K562 (cell line): ENCODE measurements around the gene MPI. TPM values are rescaled to one million over a fixed set of nuclear protein-coding genes. Genes with fewer than 3 reads are reported as not detected.

Source experiments
- DIDO1 ChIP-seq: fragments of 450-650 bp; IDR thresholded peaks from 2 replicates; pipeline ENCODE4 v1.6.1; 2016; ENCODE audit warnings: low read depth, missing biosample characterization, missing genetic modification characterization
- FOXJ2 ChIP-seq: fragments of 200-800 bp; sonication (Bioruptor generic); IDR thresholded peaks from 2 replicates; pipeline ENCODE4 v1.6.1; 2016; ENCODE audit warnings: missing genetic modification characterization, missing compliant biosample characterization
- KDM4B ChIP-seq, 2 experiments: fragments of 450-650 bp in 1 of 2; sonication (generic) in 1 of 2; IDR thresholded peaks; 2 replicates each; pipeline ENCODE4 v1.6.1; 2016 to 2017; ENCODE audit warnings: borderline replicate concordance in 2 of 2, antibody characterized with exemption in 1 of 2, low read depth in 1 of 2, mild to moderate bottlenecking in 1 of 2
- KDM5B ChIP-seq: fragments of 200-600 bp; sonication (generic); IDR thresholded peaks from 2 replicates; pipeline ENCODE4 v1.6.1; 2012; ENCODE audit warnings: low read depth, mild to moderate bottlenecking, moderate library complexity, low read length, control low read depth, inconsistent platforms; ENCODE audit not compliant: insufficient replicate concordance
- PTTG1 ChIP-seq: fragments of 450-650 bp; IDR thresholded peaks from 2 replicates; pipeline ENCODE4 v1.6.1; 2016; ENCODE audit warnings: low read depth, mild to moderate bottlenecking, missing genetic modification characterization, missing compliant biosample characterization
- SNIP1 ChIP-seq: fragments of 450-650 bp; IDR thresholded peaks from 2 replicates; pipeline ENCODE4 v1.7.1; 2017; ENCODE audit warnings: low read depth, mild to moderate bottlenecking
- SRSF7 ChIP-seq: fragments of 200-400 bp; formaldehyde crosslinking; optimal IDR thresholded peaks from 2 replicates; pipeline ENCODE3; 2017; ENCODE audit warnings: mild to moderate bottlenecking, low read depth, low read length
- THRB ChIP-seq: fragments of 450-650 bp; formaldehyde crosslinking; conservative IDR thresholded peaks from 2 replicates; pipeline ENCODE4 v1.4.0; 2022; ENCODE audit warnings: mild to moderate bottlenecking, missing genetic modification characterization
- TSC22D4 ChIP-seq: fragments of 450-650 bp; IDR thresholded peaks from 2 replicates; pipeline ENCODE4 v1.6.1; 2016; ENCODE audit warnings: missing genetic modification characterization, missing biosample characterization, control low read depth
- ZBTB40 ChIP-seq, 2 experiments: fragments of 450-650 bp in 1 of 2; sonication (generic) in 1 of 2; formaldehyde crosslinking in 1 of 2; IDR thresholded peaks; 2 replicates each; pipeline versions ENCODE4 v1.7.1 to v1.9.0; 2016 to 2022; ENCODE audit warnings: inconsistent platforms in 1 of 2, mild to moderate bottlenecking in 1 of 2, missing genetic modification reagents in 1 of 2
- ZNF57 ChIP-seq: fragments of 450-650 bp; formaldehyde crosslinking; IDR thresholded peaks from 2 replicates; pipeline ENCODE4 v1.4.0; 2020; ENCODE audit warnings: mild to moderate bottlenecking, moderate library complexity
- ZNF592 ChIP-seq: fragments of 450-650 bp; IDR thresholded peaks from 2 replicates; pipeline ENCODE4 v1.6.1; 2017; ENCODE audit warnings: antibody characterized with exemption, mild to moderate bottlenecking
- ZNF77 ChIP-seq: fragments of 250-450 bp; sonication (Bioruptor Pico); IDR thresholded peaks from 2 replicates; pipeline ENCODE4 v1.5.0; 2020
- polyA plus RNA-seq, 8 experiments: library from polyadenylated mRNA; depleted of rRNA in 4 of 8; stranded (reverse) in 5 of 8; unstranded in 3 of 8; fragments of >200 nt; fragmentation: Nextera tagmentation in 2 of 8; fragmentation: Illumina TruSeq in 1 of 8; extraction: Ambion mirVana in 2 of 8; extraction: Trizol in 1 of 8; gene quantifications; 2 replicates each; pipeline versions ENCODE4 v1.2.1 to v1.2.3, GENCODE V29; 2011 to 2014; ENCODE audit warnings: inconsistent platforms in 1 of 8, missing spikeins in 1 of 8
- total RNA-seq, 7 experiments: library from RNA; depleted of rRNA in 6 of 7; stranded (reverse); fragments of >200 nt in 6 of 7; fragmentation: Illumina TruSeq in 2 of 7; extraction: Trizol in 2 of 7; gene quantifications; 2 replicates each; pipeline versions ENCODE4 v1.2.1 to v1.2.3, GENCODE V29; 2011 to 2021; ENCODE audit warnings: low replicate concordance in 1 of 7

MPI gene
- total and polyA plus RNA-seq, 9 of the 15 experiments (the other 6 are each of a cell fraction or from before 2014, with no cell fraction given): 30.7 to 105 (median 40.5) TPM

- TF ChIP-seq ZNF592 (0 out of 2 replicates have a peak, but pooled peaks have one; percentile 2), KDM4B (IDR thresholded peaks at IDR 0.05; ENCODE audit: borderline replicate concordance in 2 of 2, low read depth in 1 of 2) (no peak), SRSF7 (no peak), TSC22D4 (no peak), SNIP1 (no peak), FOXJ2 (tag) (no peak), ZNF57 (no peak), KDM5B (no peak), DIDO1 (tag) (no peak), PTTG1 (tag) (no peak), ZNF77 (CRISPR knock-in tag) (no peak), ZBTB40 (IDR thresholded peaks at IDR 0.05) (0 out of 2 replicates have a peak, but pooled peaks have one; percentile 35), ZBTB40 (CRISPR knock-in tag; IDR thresholded peaks at IDR 0.05) (no peak), THRB (no peak)
These were observed 47.4 kb downstream of the MPI start (continued) for GRCh38 chr15:74937272-74937589.
